Neural cell (in vitro differentiated cells): ENCODE data around the gene CUBN.

Experiments used
- CTCF ChIP-seq: fragments of 450-650 bp; IDR thresholded peaks from 2 replicates; pipeline ENCODE4 v1.5.1; 2014; ENCODE audit warnings: antibody characterized with exemption, mild to moderate bottlenecking, moderate library complexity; ENCODE audit not compliant: poor library complexity, severe bottlenecking
- POLR2AphosphoS5 ChIP-seq: IDR thresholded peaks from 2 replicates; pipeline ENCODE4 v1.6.1; 2012

GRCh38 chr10:16934461-16934860 is 195.2 kb downstream of the CUBN start:
- TF ChIP-seq CTCF (no peak), POLR2AphosphoS5 (no peak)
